HG02678 (cell line): ENCODE results near the gene ORAI3.

Source experiments
- ATAC-seq: cut with Tn5 transposase; IDR thresholded peaks from one replicate; pipeline ENCODE4 v1.9.1; 2021; ENCODE audit warnings: mild to moderate bottlenecking, moderate library complexity; ENCODE audit not compliant: unreplicated experiment

Gene ORAI3

DNA sequence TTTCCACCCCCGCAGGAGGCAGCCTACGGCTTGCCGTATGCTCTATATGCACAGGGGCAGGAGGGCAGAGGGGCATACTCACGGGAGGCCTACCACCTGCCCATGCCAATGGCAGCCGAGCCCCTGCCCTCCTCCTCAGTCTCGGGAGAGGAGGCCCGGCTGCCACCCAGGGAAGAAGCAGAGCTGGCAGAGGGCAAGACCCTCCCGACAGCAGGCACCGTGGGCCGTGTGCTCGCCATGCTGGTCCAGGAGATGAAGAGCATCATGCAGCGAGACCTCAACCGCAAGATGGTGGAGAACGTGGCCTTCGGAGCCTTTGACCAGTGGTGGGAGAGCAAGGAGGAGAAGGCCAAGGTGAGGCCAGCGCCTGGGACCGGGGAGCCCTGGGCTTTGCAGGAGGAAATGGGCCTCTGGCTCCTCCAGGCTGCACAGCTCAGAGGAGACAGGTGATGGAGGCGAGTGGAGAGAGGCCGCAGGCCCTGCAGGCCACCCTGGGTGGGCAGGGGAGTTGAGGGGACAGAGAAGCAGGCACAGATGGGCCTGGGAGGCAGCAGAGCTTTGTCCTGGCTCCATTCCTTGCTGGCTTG, 17.3 kb downstream of the ORAI3 start:
- no peak for ATAC-seq

DNA sequence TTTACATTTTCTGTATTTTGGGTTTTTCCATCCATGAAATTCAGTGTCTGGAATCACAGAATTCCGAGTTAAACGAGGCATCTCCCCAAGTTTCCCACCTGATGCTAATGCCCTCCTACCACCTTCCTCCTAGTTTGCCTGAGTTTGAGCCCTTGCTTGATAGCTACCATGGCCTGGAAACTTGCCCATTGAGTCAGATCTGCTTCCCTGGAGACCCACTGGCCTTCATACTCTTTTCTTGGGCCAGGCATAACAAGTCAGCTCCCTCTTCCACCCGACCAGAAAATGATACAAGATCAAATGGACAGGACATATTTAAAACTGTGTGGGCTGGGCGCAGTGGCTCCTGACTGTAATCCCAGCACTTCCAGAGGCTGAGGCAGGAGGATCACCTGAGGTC, 18.9 kb downstream of the ORAI3 start:
- no peak for ATAC-seq

DNA sequence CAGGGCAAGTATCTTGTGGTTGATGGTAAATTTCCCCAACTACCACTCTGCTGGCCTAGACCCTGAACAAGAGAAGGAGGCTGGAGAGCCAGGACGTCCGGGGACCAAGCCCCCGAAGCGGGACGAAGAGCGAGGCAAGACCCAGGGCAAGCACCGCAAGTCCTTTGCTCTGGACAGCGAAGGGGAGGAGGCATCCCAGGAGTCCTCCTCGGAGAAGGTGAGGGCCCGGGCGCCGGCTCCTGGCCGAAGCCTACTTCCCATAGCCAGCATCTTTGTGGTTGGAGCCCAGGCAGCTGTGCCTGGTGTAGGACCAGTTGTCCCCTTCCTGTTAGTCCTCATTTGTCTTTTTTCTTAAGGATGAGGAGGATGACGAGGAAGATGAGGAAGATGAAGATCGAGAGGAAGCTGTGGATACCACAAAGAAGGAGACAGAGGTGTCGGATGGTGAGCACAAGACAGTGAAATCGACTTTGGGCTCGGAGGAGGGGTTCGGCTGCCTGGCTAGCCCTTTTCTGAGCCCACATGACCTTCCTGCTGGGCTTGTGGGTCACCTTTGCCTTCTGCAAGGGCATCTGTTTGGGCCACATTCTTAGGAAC, 20.5 kb downstream of the ORAI3 start:
- ATAC-seq: no peak

DNA sequence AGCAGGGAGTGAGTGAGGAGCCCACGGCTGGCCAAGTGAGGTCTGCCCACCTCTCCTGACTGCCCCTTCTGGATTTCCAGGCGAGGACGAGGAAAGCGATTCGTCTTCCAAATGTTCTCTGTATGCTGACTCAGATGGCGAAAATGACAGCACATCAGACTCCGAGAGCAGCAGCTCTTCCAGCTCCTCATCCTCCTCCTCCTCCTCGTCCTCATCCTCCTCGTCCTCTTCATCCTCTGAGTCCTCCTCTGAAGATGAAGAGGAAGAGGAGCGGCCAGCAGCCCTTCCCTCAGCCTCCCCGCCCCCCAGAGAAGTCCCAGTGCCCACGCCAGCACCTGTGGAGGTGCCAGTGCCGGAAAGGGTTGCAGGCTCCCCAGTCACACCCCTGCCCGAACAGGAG, 22.4 kb downstream of the ORAI3 start:
- ATAC-seq: no peak

DNA sequence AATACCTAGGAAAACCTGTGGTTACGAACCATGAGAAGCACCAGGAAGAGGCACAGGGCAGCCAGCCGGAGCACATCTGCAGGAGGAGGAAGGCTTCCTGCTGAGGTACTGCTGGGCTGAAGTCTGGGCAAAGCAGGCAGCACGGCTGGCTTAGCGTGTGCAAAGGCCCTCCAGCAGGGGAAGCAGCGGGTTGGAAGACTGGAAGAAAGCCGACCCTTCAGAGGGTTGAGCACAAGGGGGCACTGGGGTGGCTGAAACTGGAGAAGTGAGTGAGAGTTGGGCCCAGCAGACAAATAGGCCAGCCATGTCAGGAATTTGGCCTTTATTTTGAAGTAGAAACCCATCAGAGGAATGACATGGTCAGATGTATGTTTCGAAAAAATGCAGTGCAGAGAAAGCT, 24.0 kb downstream of the ORAI3 start:
- no peak for ATAC-seq

DNA sequence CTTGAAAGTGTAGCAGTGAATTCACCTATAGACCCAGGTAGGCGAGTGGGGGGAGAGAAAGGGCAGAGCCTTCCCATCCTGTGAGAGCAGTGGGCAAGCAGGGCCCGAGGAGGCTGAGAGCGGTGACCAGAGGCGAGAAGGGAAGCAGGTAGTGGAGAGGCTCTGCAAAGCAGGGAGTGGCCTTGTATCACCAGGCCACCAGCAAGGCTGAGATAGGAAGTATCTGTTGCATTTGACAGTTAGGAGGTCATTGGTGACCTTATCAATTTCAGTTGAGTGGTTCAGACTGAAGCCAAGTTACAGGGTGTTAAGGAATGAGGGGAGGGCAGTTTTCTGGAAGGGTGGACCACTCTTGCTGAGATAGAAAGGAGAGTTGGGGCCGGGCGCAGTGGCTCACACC, 25.5 kb downstream of the ORAI3 start:
- ATAC-seq: no peak

DNA sequence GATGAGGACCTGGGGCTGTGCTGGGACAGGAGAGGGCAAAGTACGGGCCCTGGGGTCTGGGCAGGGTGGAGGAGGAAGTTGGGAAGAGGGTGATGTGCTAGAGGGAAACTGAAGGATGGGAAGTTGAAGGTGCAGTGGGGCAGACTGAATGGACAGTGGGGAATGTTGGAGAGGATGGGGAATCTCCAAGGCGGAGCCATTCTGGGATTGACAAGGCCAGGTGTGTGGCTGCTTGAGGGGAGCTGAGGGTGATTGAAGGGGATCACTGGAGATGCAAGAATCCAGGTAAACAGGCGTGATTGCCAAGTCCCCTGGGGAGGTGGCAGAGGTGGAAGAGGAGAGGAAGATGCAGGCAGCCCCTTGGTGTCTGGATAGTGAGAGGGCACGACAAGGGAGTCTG, 27.6 kb downstream of the ORAI3 start:
- ATAC-seq: no peak

DNA sequence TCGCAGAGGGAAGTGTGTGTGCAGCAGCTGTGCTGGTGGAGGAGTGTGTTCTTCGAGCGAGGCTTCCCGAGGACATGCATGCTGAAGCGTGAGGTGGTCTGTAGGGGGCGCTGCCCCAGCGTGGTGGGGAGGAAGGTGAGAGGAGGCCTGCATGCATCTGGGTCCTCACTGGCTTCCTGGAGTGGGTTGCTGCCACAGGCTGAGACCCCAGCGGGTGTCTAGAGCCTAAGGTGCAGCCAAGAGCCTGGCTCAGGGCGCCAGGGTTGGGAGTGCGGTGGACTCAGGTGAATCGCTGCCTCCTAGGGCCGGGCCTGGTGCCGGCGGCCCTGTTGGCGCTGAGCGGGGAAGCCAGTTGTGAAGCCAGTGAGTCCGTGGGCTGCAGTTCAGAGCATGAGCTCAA, 28.6 kb downstream of the ORAI3 start:
- no peak for ATAC-seq

DNA sequence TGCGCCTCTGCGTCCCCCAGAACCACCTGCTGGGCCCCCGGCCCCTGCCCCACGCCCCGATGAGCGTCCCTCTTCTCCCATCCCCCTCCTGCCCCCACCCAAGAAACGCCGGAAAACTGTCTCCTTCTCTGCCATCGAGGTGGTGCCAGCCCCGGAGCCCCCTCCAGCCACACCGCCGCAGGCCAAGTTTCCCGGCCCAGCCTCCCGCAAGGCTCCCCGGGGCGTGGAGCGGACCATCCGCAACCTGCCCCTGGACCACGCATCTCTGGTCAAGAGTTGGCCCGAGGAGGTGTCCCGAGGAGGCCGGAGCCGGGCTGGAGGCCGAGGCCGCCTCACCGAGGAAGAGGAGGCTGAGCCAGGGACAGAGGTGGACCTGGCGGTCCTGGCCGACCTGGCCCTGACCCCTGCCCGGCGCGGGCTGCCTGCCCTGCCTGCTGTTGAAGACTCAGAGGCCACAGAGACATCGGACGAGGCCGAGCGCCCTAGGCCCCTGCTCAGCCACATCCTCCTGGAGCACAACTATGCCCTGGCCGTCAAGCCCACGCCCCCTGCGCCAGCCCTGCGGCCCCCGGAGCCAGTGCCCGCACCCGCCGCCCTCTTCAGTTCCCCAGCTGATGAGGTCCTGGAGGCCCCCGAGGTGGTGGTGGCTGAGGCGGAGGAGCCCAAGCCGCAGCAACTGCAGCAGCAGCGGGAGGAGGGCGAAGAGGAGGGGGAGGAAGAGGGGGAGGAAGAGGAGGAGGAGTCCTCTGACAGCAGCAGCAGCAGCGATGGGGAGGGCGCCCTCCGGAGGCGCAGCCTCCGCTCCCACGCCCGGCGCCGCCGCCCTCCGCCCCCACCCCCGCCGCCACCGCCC, 30.5 kb downstream of the ORAI3 start:
- ATAC-seq: no peak

DNA sequence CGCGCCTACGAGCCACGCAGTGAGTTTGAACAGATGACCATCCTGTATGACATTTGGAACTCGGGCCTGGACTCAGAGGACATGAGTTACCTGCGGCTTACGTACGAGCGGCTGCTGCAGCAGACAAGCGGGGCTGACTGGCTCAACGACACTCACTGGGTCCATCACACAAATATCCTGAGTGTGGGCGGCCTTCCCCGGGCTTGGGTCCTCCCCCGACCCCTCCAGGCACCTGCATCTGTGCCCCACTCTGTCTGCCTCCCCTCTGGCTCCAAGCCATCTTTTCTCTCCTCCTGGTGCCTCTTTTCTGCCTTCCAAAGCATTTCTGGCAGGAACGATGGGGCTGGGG, 31.1 kb downstream of the ORAI3 start:
- no peak for ATAC-seq

DNA sequence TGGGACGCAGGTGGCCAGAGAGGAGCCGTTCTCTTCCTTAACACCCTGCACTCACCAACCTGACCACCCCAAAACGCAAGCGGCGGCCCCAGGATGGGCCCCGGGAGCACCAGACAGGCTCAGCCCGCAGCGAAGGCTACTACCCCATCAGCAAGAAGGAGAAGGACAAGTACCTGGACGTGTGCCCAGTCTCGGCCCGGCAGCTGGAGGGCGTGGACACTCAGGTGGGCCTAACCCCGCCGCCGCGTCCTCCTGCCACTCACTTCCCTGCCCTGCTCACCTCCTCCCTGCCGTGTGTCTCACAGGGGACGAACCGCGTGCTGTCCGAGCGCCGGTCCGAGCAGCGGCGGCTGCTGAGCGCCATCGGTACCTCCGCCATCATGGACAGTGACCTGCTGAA, 31.6 kb downstream of the ORAI3 start:
- ATAC-seq: no peak

DNA sequence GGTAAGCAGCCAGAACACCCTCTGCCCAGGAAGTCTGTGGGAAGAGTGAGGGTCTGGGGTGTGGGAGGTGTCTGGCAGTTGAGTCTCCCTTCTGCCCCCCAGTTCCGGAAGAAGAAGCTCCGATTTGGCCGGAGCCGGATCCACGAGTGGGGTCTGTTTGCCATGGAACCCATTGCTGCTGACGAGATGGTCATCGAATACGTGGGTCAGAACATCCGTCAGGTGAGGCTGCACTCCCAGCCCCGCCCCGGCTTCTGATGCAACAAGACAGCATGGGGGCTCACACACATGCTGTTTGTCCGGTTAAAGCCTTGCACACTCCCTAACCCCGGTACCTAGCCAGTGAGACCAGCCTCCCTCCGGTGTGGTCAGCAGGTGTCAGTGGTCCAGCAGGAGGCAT, 32.1 kb downstream of the ORAI3 start:
- ATAC-seq: no peak

DNA sequence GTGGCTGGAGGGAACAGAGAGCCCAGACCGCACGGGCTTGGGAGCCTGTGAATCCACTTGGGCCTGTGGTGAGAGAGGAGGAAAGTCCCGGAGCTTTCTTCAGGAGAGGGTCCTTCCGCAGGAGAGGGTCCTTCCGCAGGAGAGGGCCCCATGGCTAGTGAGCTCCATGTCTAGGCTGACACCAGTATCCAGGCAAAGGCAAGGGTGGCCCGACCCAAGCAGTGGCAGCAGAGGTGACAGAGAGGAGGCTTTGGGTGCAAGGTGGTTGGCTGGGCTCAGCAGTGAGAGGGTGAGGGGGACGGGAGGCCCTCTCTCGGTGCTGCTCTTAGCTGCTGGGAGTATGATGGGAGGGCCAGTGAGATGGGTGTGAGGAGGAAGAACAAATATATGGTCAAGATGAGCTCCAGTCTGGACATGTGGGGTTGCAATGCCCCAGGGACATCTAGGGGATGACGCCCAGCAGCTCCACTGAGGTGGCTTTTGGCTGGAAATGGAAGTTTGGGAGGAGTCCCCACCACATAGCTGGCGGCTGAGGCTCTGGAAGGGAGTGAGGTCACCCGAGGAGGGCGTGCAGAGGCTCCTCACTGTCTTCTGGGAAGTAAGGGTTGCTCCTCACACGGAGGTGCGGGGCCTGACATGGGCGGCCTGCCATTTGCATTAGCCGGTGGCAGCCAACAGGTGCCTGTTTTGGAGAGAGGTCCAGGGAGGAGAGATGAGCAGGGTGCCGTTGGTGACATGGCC, 33.9 kb downstream of the ORAI3 start:
- no peak for ATAC-seq

DNA sequence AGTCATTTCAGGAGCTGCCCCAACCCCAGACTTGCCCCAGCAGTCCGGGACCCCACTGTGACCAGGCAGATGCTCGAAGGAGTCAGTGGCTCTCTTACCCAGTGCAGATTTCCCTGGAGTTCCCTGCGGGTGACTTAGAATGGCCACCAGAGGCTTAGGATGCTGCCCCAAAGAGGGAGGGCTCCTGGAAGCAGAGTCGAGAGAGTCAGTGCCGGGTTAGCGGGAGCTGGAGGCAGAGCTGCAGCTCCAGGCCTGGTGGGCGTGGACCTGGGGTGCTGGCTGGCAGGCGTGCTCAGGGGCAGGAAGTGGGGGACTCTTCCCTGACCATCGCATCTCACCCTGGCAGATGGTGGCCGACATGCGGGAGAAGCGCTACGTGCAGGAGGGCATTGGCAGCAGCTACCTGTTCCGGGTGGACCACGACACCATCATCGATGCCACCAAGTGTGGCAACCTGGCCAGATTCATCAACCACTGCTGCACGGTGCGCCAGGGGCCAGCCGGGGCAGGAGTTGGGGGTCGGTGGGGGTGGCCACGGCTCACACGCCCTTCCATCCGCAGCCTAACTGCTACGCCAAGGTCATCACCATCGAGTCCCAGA, 34.5 kb downstream of the ORAI3 start:
- no peak for ATAC-seq

DNA sequence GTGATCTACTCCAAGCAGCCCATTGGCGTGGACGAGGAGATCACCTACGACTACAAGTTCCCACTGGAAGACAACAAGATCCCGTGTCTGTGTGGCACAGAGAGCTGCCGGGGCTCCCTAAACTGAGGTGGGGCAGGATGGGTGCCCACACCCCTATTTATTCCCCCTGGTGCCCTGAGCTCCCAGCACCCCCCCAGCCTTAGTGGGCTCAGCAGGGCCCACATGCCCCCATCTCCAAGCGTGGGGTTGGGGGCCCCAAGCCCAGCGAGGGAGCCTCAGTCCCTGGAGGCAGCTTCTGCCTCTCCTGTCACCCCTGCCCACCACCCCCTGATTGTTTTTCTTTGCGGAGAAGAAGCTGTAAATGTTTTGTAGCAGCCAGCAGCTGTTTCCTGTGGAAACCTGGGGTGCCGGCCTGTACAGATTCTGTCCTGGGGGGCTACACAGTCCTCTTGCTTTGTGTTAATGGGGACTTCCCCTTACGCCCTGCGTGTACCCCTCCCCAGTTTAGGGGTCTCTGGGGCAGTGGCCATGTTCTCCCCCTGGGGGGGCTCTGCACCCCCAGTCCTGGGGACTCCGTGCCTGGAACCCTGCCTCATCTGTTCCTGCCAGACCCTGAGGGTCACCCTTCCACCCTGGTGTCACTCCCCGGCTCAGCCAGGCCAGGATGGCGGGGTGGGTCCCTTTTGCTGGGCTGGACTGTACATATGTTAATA, 35.2 kb downstream of the ORAI3 start:
- no peak for ATAC-seq

DNA sequence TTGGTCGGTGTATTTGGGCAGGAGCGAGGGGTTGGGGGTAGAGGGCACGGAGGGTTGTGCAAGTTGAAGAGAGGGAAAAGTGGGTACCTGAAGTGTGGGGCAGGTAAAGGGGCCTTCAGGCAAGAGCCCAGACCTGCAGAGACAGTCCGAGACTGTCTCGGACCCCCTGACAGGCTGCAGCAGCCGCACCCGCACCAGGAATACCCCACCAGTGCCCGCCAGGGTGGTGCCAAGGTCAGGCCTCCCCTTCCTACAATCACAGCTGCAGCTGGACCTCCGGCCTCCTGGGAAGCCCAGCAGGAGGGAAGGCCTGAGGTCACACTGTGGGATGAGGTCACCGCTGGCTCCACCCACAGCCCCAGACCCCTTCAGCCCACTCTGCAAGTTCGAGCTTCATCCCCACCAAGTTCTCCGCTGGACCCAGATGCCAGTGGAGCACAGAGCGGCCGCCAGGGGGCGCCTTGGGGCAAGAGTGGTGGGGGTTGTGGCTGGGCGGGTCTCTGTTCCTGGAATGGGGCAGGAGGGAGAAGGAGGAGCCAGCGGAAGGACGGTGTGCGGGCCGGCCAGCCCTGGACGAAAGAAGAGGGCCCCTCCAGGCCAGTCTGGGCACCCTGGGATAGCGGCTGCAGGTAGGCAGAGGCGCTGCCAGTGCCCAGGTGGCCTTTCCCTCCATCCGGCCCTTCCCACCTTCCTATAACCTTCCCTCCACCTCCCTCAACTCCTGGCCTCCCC, 36.0 kb downstream of the ORAI3 start, which contains the start of gene HSD3B7:
TSS of gene HSD3B7 (plus strand) at position 539 of the 732 bp plus-strand sequence. CDS start 452 bp downstream, outside the sequence.
- ATAC-seq: no peak

DNA sequence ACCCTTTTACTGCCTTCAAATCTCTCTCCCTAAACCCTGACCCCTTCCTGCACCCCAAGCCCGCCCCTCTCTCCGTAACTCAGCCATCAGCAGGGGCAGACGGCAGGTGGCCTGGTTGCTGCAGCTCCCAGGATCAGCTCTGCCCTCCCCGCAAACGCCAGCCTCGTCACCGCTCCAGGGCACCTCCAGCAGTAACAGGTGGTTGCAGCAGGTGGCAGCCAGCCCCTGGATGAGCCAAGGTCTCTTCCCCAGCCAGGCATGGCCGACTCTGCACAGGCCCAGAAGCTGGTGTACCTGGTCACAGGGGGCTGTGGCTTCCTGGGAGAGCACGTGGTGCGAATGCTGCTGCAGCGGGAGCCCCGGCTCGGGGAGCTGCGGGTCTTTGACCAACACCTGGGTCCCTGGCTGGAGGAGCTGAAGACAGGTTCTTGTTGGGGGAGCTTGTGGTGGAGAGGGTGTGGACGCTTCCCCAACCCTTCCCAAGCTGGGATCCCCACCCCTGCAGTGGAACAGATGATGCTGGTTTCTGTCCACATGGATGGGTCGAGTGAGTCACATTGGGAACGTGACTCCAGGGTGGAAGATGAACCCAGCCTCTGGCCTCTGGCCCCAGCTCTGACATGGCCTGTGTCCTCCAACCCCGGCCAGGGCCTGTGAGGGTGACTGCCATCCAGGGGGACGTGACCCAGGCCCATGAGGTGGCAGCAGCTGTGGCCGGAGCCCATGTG, 36.7 kb downstream of the ORAI3 start:
- ATAC-seq: no peak

DNA sequence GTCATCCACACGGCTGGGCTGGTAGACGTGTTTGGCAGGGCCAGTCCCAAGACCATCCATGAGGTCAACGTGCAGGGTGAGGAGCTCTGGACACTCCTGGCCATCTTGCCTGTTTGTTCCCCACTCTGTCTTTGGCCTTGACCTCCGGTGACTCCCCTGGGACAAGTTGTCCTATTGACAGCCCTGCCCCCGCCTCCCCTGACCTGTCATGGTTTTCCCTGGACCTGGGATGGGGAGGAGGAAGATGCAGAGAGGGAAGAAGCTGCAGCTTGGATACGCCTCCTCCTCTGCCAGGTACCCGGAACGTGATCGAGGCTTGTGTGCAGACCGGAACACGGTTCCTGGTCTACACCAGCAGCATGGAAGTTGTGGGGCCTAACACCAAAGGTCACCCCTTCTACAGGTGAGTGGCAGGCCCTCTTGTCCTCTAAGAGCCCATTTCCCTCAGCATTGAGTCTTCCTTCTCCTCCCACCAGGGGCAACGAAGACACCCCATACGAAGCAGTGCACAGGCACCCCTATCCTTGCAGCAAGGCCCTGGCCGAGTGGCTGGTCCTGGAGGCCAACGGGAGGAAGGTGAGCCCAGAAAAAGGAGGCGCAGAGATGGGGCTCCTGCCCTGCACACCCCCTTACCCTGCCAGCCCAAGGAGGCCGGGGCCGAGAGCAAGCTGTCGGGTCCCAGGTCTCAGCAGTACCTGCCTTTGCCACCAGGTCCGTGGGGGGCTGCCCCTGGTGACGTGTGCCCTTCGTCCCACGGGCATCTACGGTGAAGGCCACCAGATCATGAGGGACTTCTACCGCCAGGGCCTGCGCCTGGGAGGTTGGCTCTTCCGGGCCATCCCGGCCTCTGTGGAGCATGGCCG, 37.5 kb downstream of the ORAI3 start:
- no peak for ATAC-seq
